Measurements from ENCODE around the gene AKNA. TPM values are rescaled to one million over a fixed set of nuclear protein-coding genes. Genes with fewer than 3 reads are reported as not detected.

Gene AKNA
- polyA plus RNA-seq, 2 of the 4 experiments (the other 2 are of a cell fraction): 2.7 to 4.6 TPM

DNA sequence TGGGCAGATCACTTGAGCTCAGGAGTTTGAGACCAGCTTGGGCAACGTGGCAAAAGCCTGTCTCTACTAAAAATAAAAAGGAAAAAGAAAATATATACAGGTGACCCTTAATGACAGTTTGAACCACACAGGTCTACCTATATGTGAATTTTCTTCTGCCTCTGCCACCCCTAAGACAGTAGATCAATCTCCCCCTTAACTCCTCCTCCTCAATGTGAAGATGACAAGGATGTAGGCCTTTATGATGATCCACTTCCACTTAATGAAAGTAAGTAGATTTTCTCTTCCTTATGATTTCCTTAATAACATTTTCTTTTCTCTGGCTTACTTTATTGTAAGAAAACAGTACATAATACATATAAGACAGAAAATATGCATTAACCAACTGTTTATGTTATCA, 3.4 kb downstream of the AKNA start:
- no peak for ATAC-seq
- POLR2A ChIA-PET: no interaction called here

DNA sequence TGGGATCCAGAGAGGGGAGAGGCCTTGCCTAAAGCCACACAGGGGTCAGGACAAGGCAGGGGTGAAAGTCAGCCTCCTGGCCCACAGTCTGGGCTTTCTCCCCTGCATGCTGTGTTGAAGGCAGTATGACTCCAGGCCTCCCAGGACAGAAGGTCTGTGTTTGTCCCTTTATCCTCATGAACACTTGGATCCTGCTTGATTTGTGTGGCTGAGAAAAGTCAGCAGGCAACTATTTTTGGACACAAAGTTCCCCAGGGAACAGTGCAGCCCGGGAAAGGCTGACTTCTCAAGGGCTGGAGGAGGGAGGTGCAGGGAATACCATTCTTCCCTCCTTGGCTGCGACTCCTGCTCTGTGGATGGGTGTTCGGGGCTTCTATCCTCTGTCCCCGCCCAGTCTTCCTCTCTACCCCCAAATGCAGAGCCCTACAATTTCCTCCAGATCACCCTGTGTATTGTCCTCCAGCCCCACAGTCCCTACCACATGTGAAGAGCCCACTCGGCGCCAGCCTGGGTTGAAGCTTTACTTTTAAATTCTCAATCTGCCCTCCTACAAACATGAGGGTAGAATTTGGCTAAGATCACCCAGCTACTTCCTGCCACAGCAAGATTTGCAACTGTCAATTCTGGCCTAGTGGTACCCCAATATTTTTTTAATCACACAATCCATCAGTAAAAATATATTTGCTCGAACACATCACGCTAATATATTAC, 4.1 kb downstream of the AKNA start:
- CTCF ChIA-PET: interaction anchor here (0.7 to 1.5 kb wide), 2 partner anchors 28 to 44 kb away, joined by 3 read pairs; no protein-coding TSS in a partner anchor
- H3K4me1 ChIP-seq: peaks cover 9% of the 10 kb centered on the region; the same call in 2 of the 3 replicates

More for the DNA sequence above, 3.4 kb downstream of the AKNA start:
- Histone ChIP-seq H3K9me3 (no peaks in the 10 kb centered on the region), H3K4me2 (no peak overlapping the region), H3K27ac (no peak overlapping the region; a peak in 1 of 6 replicates), H3K4me1 (peaks cover 9% of the 10 kb centered on the region; the same call in 2 of the 3 replicates), H3K4me3 (no peak overlapping the region)
- peak; percentile 13 for FAIRE-seq
- WGBS (ENCODE audit: missing lambda C conversion rate): 45% methylated on average over 1 of the region's 1 CpG
- TF ChIP-seq CHD4 (IDR thresholded peaks at IDR 0.05; ENCODE audit: borderline replicate concordance) (no peak), TFCP2L1 (CRISPR knock-in tag; IDR thresholded peaks at IDR 0.05) (no peak), NPAS2 (CRISPR knock-in tag; IDR thresholded peaks at IDR 0.05; ENCODE audit: borderline replicate concordance) (no peak), RCOR1 (IDR thresholded peaks at IDR 0.05; ENCODE audit: low read depth, low read length) (no peak), MYC (IDR thresholded peaks at IDR 0.05; ENCODE audit: borderline replicate concordance, low read length) (no peak), EHMT2 (IDR thresholded peaks at IDR 0.05; ENCODE audit: low read depth) (no peak), ESRRA (IDR thresholded peaks at IDR 0.05; ENCODE audit: borderline replicate concordance, low read length) (no peak), FOXS1 (CRISPR knock-in tag; IDR thresholded peaks at IDR 0.05) (no peak), POLR2A (IDR thresholded peaks at IDR 0.05; ENCODE audit: low read length) (no peak), CHD2 (IDR thresholded peaks at IDR 0.05; ENCODE audit: low read length, partially characterized antibody) (no peak), ZC3H11A (IDR thresholded peaks at IDR 0.05) (no peak), RARB (CRISPR knock-in tag; IDR thresholded peaks at IDR 0.05) (no peak)
- TF ChIP-seq, protein P1, sequence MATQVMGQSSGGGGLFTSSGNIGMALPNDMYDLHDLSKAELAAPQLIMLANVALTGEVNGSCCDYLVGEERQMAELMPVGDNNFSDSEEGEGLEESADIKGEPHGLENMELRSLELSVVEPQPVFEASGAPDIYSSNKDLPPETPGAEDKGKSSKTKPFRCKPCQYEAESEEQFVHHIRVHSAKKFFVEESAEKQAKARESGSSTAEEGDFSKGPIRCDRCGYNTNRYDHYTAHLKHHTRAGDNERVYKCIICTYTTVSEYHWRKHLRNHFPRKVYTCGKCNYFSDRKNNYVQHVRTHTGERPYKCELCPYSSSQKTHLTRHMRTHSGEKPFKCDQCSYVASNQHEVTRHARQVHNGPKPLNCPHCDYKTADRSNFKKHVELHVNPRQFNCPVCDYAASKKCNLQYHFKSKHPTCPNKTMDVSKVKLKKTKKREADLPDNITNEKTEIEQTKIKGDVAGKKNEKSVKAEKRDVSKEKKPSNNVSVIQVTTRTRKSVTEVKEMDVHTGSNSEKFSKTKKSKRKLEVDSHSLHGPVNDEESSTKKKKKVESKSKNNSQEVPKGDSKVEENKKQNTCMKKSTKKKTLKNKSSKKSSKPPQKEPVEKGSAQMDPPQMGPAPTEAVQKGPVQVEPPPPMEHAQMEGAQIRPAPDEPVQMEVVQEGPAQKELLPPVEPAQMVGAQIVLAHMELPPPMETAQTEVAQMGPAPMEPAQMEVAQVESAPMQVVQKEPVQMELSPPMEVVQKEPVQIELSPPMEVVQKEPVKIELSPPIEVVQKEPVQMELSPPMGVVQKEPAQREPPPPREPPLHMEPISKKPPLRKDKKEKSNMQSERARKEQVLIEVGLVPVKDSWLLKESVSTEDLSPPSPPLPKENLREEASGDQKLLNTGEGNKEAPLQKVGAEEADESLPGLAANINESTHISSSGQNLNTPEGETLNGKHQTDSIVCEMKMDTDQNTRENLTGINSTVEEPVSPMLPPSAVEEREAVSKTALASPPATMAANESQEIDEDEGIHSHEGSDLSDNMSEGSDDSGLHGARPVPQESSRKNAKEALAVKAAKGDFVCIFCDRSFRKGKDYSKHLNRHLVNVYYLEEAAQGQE (IDR thresholded peaks at IDR 0.05): no peak
- no peak for DNase-seq (ENCODE audit: low read depth in 1 of 2, low spot score in 1 of 2)
- CTCF ChIA-PET: interaction anchor here (0.7 to 2.5 kb wide), 4 partner anchors 21 to 630 kb away, joined by 3 to 15 read pairs (median 3); no protein-coding TSS in a partner anchor

More for the DNA sequence above, 4.1 kb downstream of the AKNA start:
- TF ChIP-seq MYC (IDR thresholded peaks at IDR 0.05; ENCODE audit: borderline replicate concordance, low read length) (no peak), CBX2 (IDR thresholded peaks at IDR 0.05; ENCODE audit: borderline replicate concordance, low read depth) (no peak), ZNF302 (CRISPR knock-in tag; IDR thresholded peaks at IDR 0.05) (no peak), ZFP36 (IDR thresholded peaks at IDR 0.05; ENCODE audit: borderline replicate concordance, partially characterized antibody) (no peak), EHF (CRISPR knock-in tag; IDR thresholded peaks at IDR 0.05) (no peak), CEBPB (IDR thresholded peaks at IDR 0.05) (no peak), FOXS1 (CRISPR knock-in tag; IDR thresholded peaks at IDR 0.05) (no peak), MAZ (IDR thresholded peaks at IDR 0.05; ENCODE audit: borderline replicate concordance, low read depth, low read length) (no peak)
- TF ChIP-seq, protein P2, sequence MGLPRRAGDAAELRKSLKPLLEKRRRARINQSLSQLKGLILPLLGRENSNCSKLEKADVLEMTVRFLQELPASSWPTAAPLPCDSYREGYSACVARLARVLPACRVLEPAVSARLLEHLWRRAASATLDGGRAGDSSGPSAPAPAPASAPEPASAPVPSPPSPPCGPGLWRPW (IDR thresholded peaks at IDR 0.05): no peak
- TF ChIP-seq, protein P3, sequence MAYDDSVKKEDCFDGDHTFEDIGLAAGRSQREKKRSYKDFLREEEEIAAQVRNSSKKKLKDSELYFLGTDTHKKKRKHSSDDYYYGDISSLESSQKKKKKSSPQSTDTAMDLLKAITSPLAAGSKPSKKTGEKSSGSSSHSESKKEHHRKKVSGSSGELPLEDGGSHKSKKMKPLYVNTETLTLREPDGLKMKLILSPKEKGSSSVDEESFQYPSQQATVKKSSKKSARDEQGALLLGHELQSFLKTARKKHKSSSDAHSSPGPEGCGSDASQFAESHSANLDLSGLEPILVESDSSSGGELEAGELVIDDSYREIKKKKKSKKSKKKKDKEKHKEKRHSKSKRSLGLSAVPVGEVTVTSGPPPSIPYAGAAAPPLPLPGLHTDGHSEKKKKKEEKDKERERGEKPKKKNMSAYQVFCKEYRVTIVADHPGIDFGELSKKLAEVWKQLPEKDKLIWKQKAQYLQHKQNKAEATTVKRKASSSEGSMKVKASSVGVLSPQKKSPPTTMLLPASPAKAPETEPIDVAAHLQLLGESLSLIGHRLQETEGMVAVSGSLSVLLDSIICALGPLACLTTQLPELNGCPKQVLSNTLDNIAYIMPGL (CRISPR knock-in tag; IDR thresholded peaks at IDR 0.05; ENCODE audit: borderline replicate concordance): no peak
- TF ChIP-seq, protein P4, sequence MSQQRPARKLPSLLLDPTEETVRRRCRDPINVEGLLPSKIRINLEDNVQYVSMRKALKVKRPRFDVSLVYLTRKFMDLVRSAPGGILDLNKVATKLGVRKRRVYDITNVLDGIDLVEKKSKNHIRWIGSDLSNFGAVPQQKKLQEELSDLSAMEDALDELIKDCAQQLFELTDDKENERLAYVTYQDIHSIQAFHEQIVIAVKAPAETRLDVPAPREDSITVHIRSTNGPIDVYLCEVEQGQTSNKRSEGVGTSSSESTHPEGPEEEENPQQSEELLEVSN (IDR thresholded peaks at IDR 0.05; ENCODE audit: borderline replicate concordance, low read depth): no peak
- TF ChIP-seq, protein P5, sequence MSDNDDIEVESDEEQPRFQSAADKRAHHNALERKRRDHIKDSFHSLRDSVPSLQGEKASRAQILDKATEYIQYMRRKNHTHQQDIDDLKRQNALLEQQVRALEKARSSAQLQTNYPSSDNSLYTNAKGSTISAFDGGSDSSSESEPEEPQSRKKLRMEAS (IDR thresholded peaks at IDR 0.05): no peak
- FAIRE-seq (no peak), DNase-seq (ENCODE audit: low read depth in 1 of 2, low spot score in 1 of 2) (no peak), ATAC-seq (peak in 1 of 2 experiments; percentile 37; a peak in 3 of 6 replicates)
- Histone ChIP-seq H3K27ac (peak overlapping the region in 1 of 2 experiments; percentile 31; a peak in 2 of 6 replicates), H3K9me3 (no peaks in the 10 kb centered on the region), H3K4me3 (no peak overlapping the region), H3K4me2 (no peak overlapping the region)
- WGBS (ENCODE audit: missing lambda C conversion rate): 82% methylated on average over 8 of the region's 8 CpGs
- POLR2A ChIA-PET: no interaction called here
